ENCODE results near the gene POLA1.

POLA1 gene

GRCh38 chrX:25013632-25014365, 320.1 kb downstream of the POLA1 start:
- DNase-seq = no peak

- no peak for DNase-seq
Measured at GRCh38 chrX:25014366-25014838, 320.7 kb downstream of the POLA1 start.

DNA sequence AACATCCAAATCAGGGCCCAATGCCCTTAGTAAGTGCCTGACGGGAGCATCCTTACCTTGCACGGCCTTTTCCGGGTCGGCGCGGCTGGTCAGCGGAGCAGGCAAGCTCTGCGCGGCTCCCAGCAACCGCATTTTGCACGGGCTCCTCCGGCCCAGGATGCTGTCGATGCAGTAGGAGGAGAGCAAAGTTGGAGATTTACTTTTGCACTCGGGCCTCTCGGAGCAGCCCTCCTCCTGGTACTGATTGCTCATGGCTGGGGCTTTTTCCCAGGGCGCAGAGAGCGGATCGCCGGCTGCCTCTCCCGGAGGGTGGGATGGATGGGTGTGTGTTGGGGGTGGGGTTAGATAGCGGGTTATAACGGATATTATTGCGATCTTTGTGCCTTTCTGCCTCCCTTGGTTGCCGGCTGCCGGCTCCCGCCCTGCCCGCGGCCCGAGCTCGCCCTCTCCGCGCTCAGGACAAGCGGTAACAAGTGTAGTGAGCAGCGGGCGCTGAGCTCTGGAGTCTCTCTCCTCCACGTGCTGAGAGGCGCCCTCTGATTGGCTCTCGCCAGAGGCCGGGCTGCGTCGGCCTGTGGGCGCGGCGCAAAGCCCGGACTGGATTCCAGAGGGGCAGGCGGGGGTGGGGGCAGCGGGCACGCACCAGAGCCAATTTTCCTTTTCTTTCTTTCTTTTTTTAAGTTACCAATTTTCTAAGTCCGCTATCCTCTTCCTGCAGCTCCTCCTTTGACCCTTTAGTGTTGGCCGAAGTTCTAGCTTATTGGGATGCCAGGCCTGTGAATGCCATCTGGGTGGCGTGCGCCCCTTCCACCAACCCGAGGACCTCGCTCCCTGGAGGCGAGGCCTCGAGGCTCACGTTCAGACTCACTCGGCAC, 322.0 kb downstream of the POLA1 start, which contains the start of gene ARX:
TSS of gene ARX (minus strand) at position 480 of the 875 bp plus-strand sequence. CDS start at position 252, 228 bp downstream.
- peak; percentile 40 for DNase-seq

DNA sequence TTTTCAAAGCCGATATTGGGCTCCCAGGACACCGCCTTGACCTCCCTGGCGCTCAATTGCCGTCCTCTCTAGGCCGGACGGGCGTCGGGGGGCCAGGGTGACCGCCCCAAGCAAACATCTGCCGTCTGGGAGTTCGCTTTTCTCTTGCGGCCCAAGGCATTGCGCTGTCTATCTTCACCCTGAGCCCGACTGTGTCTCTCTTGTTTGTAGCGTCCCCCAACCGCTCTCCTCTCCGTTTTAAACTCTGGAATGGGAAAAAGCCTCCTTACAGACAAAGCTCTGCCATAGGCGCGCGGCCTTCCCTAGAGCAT, 322.6 kb downstream of the POLA1 start:
- DNase-seq = no peak

DNA sequence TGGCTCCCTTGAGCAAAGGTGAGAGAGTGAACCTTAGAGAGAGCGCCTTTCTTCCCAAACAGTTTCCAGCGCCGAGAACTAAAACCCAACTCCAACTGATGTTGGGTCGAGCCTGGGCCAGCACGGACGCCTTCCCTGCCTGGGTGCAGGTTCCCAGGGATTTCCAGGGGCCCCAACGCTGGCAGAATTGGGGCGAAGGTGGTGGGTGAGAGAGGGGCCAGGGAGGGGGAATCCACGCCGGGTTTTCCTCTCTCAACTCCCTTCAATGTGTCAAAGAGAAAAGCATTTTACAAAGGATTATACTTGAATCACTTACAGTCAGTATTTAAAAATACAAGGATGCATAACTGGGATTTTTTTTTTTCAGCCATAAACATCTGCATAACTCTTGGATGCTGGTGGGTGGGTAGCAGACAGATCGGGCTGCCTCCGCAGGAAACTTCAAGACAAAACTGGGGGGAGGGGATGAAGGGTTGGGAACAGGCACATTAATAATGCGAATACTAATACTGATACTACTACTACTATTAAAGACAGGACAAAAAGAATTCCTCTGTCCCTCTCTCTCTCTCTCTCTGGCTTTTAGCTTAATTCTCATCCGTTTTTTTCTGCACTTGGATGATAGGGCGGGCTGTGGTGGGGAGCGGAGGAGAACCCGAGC, 323.4 kb downstream of the POLA1 start:
- no peak for DNase-seq

GRCh38 chrX:25017667-25018247, 324.0 kb downstream of the POLA1 start:
- no peak for DNase-seq

- DNase-seq = no peak
Measured at GRCh38 chrX:25018682-25019081, 325.0 kb downstream of the POLA1 start.

GRCh38 chrX:25019707-25020390, 326.1 kb downstream of the POLA1 start:
- DNase-seq = no peak

DNA sequence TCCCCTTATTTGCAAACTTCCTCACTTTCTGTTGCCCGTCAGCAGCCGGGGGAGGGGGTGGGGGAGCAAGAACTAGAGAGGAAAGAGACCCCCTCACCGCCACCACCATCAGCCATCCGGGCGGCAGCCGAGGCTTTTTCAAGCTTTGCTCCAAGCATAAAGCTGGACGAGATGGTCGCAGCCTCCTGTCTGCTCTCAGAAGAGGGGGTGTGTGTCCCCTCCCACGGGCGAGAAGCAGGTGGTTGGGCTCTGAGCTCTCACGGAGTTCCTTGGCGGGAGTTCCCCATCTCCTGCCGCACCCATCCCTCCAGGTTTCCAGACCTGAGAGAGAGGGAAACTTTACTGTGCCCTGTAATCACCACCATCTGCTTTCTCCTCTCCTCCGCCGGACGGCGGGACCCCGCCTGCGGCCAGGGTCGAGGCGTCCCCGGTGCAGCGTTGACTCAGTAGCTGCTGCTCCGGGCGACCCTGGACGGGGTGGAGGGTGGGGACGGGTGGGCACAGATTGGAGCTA, 326.7 kb downstream of the POLA1 start:
- DNase-seq = no peak

DNA sequence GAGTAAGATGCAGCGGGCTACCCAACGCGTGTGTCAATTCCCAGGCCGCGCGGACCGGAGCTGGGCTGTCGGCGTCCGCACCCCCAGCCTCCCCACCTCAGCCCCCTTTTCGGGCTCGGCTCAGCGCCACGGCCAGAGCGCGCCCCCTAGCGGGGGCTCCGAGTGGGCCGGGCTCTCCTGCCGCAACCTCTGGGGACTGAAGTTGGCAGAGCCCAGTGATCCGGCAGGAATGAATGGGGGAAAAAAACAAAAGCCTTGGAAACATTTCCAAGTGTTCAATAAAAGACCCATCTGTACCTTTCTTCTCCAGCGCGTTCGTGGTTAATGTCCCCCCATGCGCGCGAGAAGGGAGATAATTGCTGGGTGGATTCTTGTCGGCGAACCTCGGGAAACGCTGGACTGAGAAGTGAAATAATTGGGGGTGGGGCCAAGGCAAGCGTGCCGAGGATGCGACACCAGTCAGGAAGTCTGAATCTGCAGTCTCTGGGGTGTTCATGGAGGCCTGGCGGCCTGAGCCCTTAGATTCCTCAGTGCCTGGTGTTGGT, 327.3 kb downstream of the POLA1 start:
- DNase-seq = peak; percentile 30

DNA sequence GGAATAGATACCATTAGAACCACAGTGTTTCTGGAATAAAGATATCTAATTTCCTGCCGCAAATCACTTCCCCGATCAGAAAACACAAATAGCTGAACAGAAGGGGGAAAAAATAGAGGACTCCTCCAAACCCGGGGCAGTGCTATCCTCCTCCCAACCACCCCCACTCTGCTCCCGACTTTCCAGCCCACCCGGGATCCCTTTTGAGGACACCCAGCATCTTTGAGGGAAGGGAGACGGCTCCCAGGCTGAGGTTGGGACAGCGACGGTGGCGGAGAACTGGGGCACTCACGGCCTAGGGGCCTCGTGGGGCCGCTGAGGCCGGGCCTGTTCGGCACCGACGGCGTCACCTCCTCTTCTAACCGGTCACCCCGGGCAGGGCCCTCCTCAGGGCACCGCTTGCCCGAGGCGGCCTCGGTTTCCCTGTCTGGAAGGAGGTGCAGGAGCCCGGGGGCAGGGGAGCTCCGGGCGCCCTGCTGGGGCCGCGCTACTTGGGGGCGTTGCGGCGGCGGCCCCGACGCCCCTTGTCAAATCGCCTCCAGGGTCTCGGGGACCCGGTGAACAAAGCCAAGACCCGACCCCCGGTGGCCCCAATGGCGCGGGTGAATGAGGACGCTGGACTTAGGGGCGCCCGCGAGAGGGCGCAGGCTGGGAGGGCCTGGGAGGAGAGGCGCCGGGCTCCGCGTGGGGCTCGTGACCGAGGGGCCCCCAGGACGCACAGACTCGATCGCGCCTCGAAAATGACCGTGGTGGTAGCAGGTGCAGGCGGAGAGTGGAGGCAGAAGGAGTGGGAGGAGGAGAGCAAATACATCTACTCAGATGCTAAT, 329.0 kb downstream of the POLA1 start:
- no peak for DNase-seq

DNA sequence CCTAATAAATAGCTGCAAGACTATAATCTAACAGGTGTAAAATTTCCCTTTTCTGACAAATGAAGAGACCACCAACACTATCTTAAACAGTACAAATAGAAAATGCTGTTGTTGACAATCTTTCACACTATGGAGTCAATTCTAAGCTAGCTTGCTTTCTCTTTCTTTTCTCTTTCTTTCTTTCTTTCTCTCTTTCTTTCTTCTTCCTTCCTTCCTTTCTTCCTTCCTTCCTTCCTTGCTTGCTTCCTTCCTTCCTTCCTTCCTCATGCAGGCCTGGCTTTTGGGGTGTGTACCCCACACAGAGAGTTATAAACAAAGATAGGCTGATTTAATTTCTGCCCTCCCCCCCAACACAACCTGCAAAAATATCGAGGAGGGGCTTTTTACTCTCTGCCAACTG, 330.2 kb downstream of the POLA1 start:
- DNase-seq = no peak

GRCh38 chrX:25025615-25026014, 331.9 kb downstream of the POLA1 start:
- no peak for DNase-seq

GRCh38 chrX:25026576-25026975, 332.9 kb downstream of the POLA1 start:
- no peak for DNase-seq

- DNase-seq = no peak
Measured at GRCh38 chrX:25028726-25029125, 335.0 kb downstream of the POLA1 start.

- no peak for DNase-seq
Measured at GRCh38 chrX:25029288-25029825, 335.6 kb downstream of the POLA1 start.

GRCh38 chrX:25034889-25035288, 341.2 kb downstream of the POLA1 start:
- no peak for DNase-seq

GRCh38 chrX:25039036-25039435, 345.3 kb downstream of the POLA1 start:
- no peak for DNase-seq

DNA sequence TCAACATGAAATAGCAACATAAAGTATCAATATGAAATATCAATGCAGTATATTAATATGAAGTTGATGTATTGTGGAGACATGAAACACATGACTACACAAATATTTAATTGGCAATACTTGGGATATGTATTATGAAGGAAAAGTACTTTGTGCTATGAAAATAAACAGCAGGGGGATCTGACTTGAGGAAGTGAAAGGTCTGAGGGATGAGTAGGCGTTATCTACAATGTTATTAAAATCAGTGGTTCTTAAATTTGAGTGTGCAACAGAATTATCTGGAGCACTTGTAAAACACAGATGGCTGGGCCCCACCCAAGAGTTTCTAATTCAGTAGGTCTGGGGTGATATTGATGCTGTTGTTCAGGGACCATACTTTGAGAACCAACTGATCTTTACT, 349.5 kb downstream of the POLA1 start:
- peak; percentile 10 for DNase-seq

All from suppressor macrophage treated with lipopolysaccharide for 4 hours (primary cell).